HepG2 (cell line): ENCODE results near the gene PCIF1.

ENCODE experiments used
- EZH2 ChIP-seq: conservative IDR thresholded peaks from 2 replicates; pipeline ENCODE4 v1.6.1; 2012; ENCODE audit warnings: mild to moderate bottlenecking, low read depth, low read length, moderate library complexity
- HHEX ChIP-seq: IDR thresholded peaks from 2 replicates; pipeline ENCODE4 v1.6.1; 2016; ENCODE audit warnings: control low read depth
- NBN ChIP-seq: fragments of 450-650 bp; conservative IDR thresholded peaks from 2 replicates; pipeline ENCODE4 v1.6.1; 2017
- POLR2AphosphoS5 ChIP-seq: IDR thresholded peaks from 2 replicates; pipeline ENCODE4 v1.6.1; 2012; ENCODE audit warnings: low read depth, low read length
- STAT6 ChIP-seq: sonication (generic); formaldehyde crosslinking; IDR thresholded peaks from 2 replicates; pipeline ENCODE4 v1.4.0; 2020; ENCODE audit warnings: missing genetic modification reagents, mild to moderate bottlenecking, borderline replicate concordance
- TCF7L2 ChIP-seq: IDR thresholded peaks from 2 replicates; pipeline ENCODE4 v1.6.1; 2011; ENCODE audit warnings: mild to moderate bottlenecking, low read depth, low read length, moderate library complexity
- ZBTB7A ChIP-seq: sonication (generic); formaldehyde crosslinking; IDR thresholded peaks from 2 replicates; pipeline ENCODE4 v1.8.0; 2022; ENCODE audit warnings: mild to moderate bottlenecking, missing genetic modification reagents
- ZNF879 ChIP-seq: sonication (generic); formaldehyde crosslinking; IDR thresholded peaks from 2 replicates; pipeline ENCODE4 v1.8.1; 2023; ENCODE audit warnings: missing genetic modification reagents
- TF ChIP-seq, protein P1 (sequence below): IDR thresholded peaks from 2 replicates; pipeline ENCODE4 v1.6.1; 2016
- TF ChIP-seq, protein P2 (sequence below): sonication (generic); formaldehyde crosslinking; IDR thresholded peaks from 2 replicates; pipeline ENCODE4 v1.5.0; 2020; ENCODE audit warnings: mild to moderate bottlenecking, missing genetic modification reagents, moderate library complexity
- TF ChIP-seq, protein P3 (sequence below): sonication (generic); formaldehyde crosslinking; IDR thresholded peaks from 2 replicates; pipeline ENCODE4 v1.4.0; 2020; ENCODE audit warnings: missing genetic modification reagents

DNA sequence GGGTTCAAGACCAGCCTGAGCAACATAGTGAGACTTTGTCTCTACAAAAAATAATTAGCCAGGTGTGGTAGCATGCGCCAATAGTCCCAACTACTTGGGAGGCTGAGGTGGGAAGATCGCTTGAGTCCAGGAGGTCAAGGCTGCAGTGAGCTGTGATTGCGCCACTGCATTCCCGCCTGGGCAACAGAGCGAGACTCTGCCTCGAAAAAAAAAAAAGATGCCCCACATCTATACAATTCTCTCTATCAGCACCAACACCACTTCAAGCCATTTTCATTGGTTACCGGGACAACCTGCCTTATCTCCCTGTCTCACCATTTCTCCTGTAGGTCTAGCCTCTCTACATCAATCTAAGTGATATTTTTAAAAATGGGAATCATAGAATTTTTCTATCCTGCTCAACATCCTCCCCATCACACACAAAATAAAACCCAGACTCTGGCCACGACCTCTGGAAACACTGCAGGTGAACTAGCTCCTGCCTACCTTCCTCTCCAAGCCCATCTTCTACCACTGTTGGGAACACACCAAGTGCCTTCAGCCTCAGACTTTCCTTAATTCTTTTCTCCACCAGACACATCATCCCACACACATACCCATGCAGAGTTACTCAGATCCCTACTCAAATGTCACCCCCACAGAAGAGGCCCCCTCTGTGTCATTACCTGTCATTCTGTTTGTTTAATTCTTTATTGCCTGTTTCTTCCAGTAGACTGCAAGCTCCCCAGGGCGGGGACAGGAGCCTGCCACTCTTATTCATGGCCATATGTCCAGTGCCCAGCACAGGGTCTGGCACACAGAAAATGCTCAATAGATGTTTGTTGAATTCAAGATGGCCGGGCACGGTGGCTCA is 12.9 kb upstream of the PCIF1 start:
- TF ChIP-seq HHEX (CRISPR knock-in tag) (no peak), ZNF879 (no peak), NBN (no peak), EZH2 (no peak), STAT6 (CRISPR knock-in tag) (no peak), POLR2AphosphoS5 (no peak), ZBTB7A (CRISPR knock-in tag) (no peak), TCF7L2 (no peak)
- TF ChIP-seq, protein P1, sequence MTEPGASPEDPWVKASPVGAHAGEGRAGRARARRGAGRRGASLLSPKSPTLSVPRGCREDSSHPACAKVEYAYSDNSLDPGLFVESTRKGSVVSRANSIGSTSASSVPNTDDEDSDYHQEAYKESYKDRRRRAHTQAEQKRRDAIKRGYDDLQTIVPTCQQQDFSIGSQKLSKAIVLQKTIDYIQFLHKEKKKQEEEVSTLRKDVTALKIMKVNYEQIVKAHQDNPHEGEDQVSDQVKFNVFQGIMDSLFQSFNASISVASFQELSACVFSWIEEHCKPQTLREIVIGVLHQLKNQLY (CRISPR knock-in tag) = no peak
- TF ChIP-seq, protein P2, sequence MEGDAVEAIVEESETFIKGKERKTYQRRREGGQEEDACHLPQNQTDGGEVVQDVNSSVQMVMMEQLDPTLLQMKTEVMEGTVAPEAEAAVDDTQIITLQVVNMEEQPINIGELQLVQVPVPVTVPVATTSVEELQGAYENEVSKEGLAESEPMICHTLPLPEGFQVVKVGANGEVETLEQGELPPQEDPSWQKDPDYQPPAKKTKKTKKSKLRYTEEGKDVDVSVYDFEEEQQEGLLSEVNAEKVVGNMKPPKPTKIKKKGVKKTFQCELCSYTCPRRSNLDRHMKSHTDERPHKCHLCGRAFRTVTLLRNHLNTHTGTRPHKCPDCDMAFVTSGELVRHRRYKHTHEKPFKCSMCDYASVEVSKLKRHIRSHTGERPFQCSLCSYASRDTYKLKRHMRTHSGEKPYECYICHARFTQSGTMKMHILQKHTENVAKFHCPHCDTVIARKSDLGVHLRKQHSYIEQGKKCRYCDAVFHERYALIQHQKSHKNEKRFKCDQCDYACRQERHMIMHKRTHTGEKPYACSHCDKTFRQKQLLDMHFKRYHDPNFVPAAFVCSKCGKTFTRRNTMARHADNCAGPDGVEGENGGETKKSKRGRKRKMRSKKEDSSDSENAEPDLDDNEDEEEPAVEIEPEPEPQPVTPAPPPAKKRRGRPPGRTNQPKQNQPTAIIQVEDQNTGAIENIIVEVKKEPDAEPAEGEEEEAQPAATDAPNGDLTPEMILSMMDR (CRISPR knock-in tag) = no peak
- TF ChIP-seq, protein P3, sequence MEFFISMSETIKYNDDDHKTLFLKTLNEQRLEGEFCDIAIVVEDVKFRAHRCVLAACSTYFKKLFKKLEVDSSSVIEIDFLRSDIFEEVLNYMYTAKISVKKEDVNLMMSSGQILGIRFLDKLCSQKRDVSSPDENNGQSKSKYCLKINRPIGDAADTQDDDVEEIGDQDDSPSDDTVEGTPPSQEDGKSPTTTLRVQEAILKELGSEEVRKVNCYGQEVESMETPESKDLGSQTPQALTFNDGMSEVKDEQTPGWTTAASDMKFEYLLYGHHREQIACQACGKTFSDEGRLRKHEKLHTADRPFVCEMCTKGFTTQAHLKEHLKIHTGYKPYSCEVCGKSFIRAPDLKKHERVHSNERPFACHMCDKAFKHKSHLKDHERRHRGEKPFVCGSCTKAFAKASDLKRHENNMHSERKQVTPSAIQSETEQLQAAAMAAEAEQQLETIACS = no peak
